Liver (tissue), 3 donors: ENCODE results near the gene TMEM245.

Source experiments
- EGR1 ChIP-seq, 2 donors: IDR thresholded peaks; 2 replicates each; pipeline ENCODE4 v1.6.1; 2016 to 2018; ENCODE audit warnings: antibody characterized with exemption in 2 of 2, low read depth in 2 of 2
- HNF4G ChIP-seq: IDR thresholded peaks from 2 replicates; pipeline ENCODE4 v1.6.1; 2016; ENCODE audit warnings: antibody characterized with exemption
- RAD21 ChIP-seq, 2 donors: IDR thresholded peaks; 2 replicates each; pipeline ENCODE4 v1.6.1; 2016; ENCODE audit warnings: antibody characterized with exemption in 2 of 2, mild to moderate bottlenecking in 2 of 2
- TF ChIP-seq, protein P1 (sequence below): fragments of 150-350 bp; IDR thresholded peaks from 2 replicates; pipeline ENCODE4 v1.5.1; 2017; ENCODE audit warnings: improper control_type of control experiment, low read depth, low read length; ENCODE audit not compliant: missing input control
- TF ChIP-seq, protein P2 (sequence below): IDR thresholded peaks from 2 replicates; pipeline ENCODE4 v1.6.1; 2016; ENCODE audit warnings: antibody characterized with exemption, mild to moderate bottlenecking
- donor health status: healthy.
- donor health status: healthy.

DNA sequence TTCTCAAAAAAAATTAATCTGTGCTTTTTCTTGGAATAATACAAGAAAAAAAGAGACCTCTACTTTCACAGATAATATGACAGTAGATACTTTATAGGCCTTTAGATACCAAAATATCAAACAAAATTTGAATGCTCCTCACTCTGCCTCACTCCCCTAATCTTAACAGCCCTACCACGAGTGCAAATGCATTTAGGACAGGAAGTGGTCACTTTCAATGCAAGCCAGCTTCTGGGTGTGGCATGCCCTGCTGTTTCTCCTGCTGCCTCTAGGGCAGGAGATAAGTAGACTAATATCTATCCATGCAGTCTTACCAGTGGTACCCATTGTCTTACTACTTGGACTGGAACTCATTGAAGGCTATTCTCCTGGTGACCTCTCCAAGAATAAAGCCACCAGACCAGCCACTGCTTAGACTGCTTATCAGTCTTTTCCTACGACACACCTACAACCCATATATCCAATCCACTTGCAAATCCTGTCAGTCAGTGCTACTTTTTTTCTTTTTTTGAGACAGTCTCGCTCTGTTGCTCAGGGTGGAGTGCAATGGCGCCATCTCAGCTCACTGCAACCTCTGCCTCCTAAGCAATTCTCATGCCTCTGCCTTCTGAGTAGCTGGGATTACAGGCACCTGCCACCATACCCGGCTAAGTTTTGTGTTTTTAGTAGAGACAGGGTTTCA is 24.3 kb upstream of the TMEM245 start:
- no peak for TF ChIP-seq HNF4G
- TF ChIP-seq, protein P1, sequence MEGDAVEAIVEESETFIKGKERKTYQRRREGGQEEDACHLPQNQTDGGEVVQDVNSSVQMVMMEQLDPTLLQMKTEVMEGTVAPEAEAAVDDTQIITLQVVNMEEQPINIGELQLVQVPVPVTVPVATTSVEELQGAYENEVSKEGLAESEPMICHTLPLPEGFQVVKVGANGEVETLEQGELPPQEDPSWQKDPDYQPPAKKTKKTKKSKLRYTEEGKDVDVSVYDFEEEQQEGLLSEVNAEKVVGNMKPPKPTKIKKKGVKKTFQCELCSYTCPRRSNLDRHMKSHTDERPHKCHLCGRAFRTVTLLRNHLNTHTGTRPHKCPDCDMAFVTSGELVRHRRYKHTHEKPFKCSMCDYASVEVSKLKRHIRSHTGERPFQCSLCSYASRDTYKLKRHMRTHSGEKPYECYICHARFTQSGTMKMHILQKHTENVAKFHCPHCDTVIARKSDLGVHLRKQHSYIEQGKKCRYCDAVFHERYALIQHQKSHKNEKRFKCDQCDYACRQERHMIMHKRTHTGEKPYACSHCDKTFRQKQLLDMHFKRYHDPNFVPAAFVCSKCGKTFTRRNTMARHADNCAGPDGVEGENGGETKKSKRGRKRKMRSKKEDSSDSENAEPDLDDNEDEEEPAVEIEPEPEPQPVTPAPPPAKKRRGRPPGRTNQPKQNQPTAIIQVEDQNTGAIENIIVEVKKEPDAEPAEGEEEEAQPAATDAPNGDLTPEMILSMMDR, result peak; percentile 12
- TF ChIP-seq RAD21 (IDR thresholded peaks at IDR 0.05), result no peak
- TF ChIP-seq EGR1 (IDR thresholded peaks at IDR 0.05; ENCODE audit: low read depth in 2 of 2), result no peak
- TF ChIP-seq, protein P2, sequence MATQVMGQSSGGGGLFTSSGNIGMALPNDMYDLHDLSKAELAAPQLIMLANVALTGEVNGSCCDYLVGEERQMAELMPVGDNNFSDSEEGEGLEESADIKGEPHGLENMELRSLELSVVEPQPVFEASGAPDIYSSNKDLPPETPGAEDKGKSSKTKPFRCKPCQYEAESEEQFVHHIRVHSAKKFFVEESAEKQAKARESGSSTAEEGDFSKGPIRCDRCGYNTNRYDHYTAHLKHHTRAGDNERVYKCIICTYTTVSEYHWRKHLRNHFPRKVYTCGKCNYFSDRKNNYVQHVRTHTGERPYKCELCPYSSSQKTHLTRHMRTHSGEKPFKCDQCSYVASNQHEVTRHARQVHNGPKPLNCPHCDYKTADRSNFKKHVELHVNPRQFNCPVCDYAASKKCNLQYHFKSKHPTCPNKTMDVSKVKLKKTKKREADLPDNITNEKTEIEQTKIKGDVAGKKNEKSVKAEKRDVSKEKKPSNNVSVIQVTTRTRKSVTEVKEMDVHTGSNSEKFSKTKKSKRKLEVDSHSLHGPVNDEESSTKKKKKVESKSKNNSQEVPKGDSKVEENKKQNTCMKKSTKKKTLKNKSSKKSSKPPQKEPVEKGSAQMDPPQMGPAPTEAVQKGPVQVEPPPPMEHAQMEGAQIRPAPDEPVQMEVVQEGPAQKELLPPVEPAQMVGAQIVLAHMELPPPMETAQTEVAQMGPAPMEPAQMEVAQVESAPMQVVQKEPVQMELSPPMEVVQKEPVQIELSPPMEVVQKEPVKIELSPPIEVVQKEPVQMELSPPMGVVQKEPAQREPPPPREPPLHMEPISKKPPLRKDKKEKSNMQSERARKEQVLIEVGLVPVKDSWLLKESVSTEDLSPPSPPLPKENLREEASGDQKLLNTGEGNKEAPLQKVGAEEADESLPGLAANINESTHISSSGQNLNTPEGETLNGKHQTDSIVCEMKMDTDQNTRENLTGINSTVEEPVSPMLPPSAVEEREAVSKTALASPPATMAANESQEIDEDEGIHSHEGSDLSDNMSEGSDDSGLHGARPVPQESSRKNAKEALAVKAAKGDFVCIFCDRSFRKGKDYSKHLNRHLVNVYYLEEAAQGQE, result no peak
